LNCAP (cell line): ENCODE results near the gene CCIN.

Experiments
- CTCF ChIP-seq: fragments of 450-650 bp; IDR thresholded peaks from 2 replicates; pipeline ENCODE4 v1.5.1; 2017; ENCODE audit warnings: mild to moderate bottlenecking

CCIN gene

GRCh38 chr9:36127652-36128244 is 41.4 kb upstream of the CCIN start:
- no peak for TF ChIP-seq CTCF

GRCh38 chr9:36128349-36128748 is 40.8 kb upstream of the CCIN start:
- no peak for TF ChIP-seq CTCF

- TF ChIP-seq CTCF, result no peak
These were observed 40.0 kb upstream of the CCIN start for GRCh38 chr9:36129139-36129538.

- no peak for TF ChIP-seq CTCF
These were observed 37.1 kb upstream of the CCIN start for GRCh38 chr9:36132086-36132485.

GRCh38 chr9:36134761-36135505 is 34.3 kb upstream of the CCIN start:
- no peak for TF ChIP-seq CTCF

- no peak for TF ChIP-seq CTCF
These were observed 33.4 kb upstream of the CCIN start for GRCh38 chr9:36135741-36136271.

GRCh38 chr9:36136272-36136893 is 32.8 kb upstream of the CCIN start, which contains the start of gene GLIPR2:
TSS of gene GLIPR2 (plus strand) at chr9:36136733. CDS start at chr9:36136779, 46 bp downstream.
- no peak for TF ChIP-seq CTCF
